SH-SY5Y (cell line): ENCODE data around the gene TENM4.

Experiments
- GATA2 ChIP-seq: IDR thresholded peaks from 2 replicates; pipeline ENCODE4 v1.6.1; 2011; ENCODE audit warnings: mild to moderate bottlenecking, low read depth, low read length
- GATA3 ChIP-seq: IDR thresholded peaks from 2 replicates; pipeline ENCODE4 v1.6.1; 2011; ENCODE audit warnings: low read depth, mild to moderate bottlenecking, low read length, moderate library complexity

DNA sequence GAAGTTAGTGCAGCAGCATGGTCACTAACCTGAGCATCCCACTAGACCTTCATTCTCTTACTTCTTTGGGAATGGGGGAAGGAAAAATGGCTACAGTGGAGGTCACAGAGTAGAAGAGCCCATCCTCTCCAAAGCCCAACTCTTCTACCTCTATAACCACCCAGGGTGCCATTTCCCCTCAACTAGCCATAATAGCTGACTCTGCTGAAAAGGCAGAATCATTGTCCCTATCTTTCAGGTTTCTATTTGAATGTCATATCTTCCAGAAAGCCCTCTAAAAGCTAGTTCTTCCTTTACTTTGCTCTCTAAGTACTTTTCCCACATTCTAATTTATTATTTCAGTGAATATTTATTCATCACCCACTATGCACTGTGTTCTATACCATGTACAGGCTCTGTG is 421.6 kb downstream of the TENM4 start:
- no peak for TF ChIP-seq GATA2
- TF ChIP-seq GATA3, result no peak
